ENCODE data around the gene ZNF740.

DNA sequence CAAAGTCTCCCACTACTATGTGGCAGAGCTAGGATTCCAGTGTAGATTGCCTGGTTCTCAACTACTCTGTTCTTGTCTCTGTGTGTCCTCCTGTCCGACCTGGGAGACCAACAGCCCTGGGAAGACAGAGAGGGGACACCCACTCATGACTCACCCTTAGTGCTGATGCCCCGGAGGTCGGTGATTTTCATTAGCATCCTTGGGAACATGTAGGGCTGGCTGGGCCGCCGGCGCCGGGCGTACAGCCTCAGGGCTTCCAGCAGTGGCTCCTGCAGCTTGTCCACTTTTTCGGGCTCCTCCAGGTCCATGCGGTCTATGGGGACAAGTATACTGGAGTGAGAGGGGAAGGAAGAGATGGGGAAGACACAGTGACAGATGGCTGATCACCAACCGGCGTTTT is 32.4 kb downstream of the ZNF740 start:
- TF ChIP-seq, protein P1, sequence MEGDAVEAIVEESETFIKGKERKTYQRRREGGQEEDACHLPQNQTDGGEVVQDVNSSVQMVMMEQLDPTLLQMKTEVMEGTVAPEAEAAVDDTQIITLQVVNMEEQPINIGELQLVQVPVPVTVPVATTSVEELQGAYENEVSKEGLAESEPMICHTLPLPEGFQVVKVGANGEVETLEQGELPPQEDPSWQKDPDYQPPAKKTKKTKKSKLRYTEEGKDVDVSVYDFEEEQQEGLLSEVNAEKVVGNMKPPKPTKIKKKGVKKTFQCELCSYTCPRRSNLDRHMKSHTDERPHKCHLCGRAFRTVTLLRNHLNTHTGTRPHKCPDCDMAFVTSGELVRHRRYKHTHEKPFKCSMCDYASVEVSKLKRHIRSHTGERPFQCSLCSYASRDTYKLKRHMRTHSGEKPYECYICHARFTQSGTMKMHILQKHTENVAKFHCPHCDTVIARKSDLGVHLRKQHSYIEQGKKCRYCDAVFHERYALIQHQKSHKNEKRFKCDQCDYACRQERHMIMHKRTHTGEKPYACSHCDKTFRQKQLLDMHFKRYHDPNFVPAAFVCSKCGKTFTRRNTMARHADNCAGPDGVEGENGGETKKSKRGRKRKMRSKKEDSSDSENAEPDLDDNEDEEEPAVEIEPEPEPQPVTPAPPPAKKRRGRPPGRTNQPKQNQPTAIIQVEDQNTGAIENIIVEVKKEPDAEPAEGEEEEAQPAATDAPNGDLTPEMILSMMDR (IDR thresholded peaks at IDR 0.05; ENCODE audit: low read depth, low read length, poor library complexity, severe bottlenecking), result no peak
- no peak for TF ChIP-seq EZH2phosphoT487 (IDR thresholded peaks at IDR 0.05; ENCODE audit: borderline replicate concordance, low read length)

Data from DOHH2 (cell line).